ENCODE data around the gene DENND2D. TPM values are rescaled to one million over a fixed set of nuclear protein-coding genes. Genes with fewer than 3 reads are reported as not detected.

DENND2D gene
- polyA plus RNA-seq (ENCODE audit: insufficient read depth in 1 of 5, insufficient read length in 5 of 5, low replicate concordance in 1 of 5) = 10 to 100 TPM; 17.0 to 29.0 (median 25.5) TPM
- long read RNA-seq, donor 1, partial matches to known transcripts = 0 of 5 reads
- long read RNA-seq, donor 1, other reads (novel, unspliced or antisense) = 0 of 5 reads
- long read RNA-seq, donor 2, partial matches to known transcripts = 0 of 4 reads
- long read RNA-seq, donor 2, other reads (novel, unspliced or antisense) = 0 of 4 reads
- long read RNA-seq, donor 3, partial matches to known transcripts = 0 of 2 reads
- long read RNA-seq, donor 3, other reads (novel, unspliced or antisense) = 0 of 2 reads
- long read RNA-seq, donor 4, partial matches to known transcripts = 0 of 3 reads
- long read RNA-seq, donor 4, other reads (novel, unspliced or antisense) = 0 of 3 reads
- long read RNA-seq, donor 5, partial matches to known transcripts = 0 of 3 reads
- long read RNA-seq, donor 5, other reads (novel, unspliced or antisense) = 0 of 3 reads
- long read RNA-seq, donor 6, partial matches to known transcripts = 0 of 5 reads
- long read RNA-seq, donor 6, other reads (novel, unspliced or antisense) = 0 of 5 reads
- long read RNA-seq, donor 7, partial matches to known transcripts = 0 of 4 reads
- long read RNA-seq, donor 7, other reads (novel, unspliced or antisense) = 0 of 4 reads
- long read RNA-seq, donor 8, partial matches to known transcripts = 0 of 2 reads
- long read RNA-seq, donor 8, other reads (novel, unspliced or antisense) = 0 of 2 reads

GRCh38 chr1:111199881-111200801 lies at the start of gene DENND2D:
TSS of gene DENND2D (minus strand) at chr1:111200646. CDS start at chr1:111200459, 187 bp downstream.
- DNase-seq = no peak

DNA sequence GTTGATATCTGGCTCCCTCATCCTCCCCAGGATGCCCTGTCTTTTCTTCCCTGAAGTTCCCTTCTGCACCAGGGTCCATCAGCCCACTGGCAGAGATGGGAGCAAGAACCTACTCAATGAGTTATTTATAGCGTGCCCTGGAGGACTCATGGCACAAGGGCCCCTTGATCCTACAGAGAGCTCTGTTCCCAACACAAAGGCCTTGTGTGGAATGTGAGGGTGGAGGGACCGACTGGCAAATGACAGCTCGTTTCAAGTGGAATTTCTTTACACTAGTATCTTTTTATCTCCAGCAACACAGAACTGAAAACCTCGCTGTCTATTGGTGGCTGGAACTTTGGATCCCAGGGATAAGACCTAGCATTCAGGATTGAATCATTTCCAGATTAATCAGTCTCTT lies 49.5 kb upstream of the DENND2D start:
- DNase-seq = no peak

GRCh38 chr1:111247125-111247838 lies 46.8 kb upstream of the DENND2D start:
- no peak for DNase-seq

- no peak for DNase-seq
These were observed 42.5 kb upstream of the DENND2D start for GRCh38 chr1:111242805-111243523.

DNA sequence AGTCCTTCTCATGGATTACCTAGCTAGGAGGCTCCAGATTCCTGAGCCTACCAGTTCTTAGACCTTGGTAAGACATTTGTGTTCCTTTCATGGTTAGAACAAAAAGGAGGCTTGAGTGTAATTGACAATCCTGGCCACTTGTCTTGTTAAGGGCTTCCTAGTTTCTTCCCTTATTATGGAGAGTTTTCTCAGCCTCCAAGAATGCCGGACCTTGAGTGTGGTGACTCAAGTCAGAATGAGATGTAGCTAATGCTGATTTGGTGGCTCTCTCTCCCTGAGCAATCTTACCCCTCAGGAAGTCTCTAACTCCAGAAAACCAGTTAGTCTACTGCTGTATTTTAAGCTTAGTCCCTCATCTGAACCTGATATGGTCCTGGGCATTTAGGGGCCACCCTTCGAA lies 41.4 kb upstream of the DENND2D start:
- DNase-seq = no peak

GRCh38 chr1:111238056-111238795 lies 37.8 kb upstream of the DENND2D start:
- DNase-seq = no peak

- DNase-seq = no peak
These were observed 36.4 kb upstream of the DENND2D start for GRCh38 chr1:111236806-111237205.

DNA sequence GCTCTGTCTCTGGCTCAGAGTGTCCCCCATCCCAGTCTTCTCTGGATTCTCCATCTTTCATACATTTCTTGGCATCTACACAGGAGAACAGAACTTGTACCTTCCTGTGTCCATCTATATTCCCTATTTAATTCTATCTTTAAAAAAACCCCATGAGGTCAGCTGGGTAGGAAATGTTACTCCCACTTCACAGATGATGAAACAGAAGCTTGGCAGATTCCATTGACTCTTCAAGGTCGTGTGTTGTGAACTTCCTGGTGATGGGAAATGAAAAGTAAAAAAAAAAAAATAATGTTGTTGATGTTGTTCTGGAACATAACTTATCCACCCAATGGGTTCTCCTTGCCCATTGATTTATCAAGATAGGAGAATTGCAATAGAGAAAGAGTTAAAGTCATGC lies 35.9 kb upstream of the DENND2D start:
- DNase-seq = no peak

DNA sequence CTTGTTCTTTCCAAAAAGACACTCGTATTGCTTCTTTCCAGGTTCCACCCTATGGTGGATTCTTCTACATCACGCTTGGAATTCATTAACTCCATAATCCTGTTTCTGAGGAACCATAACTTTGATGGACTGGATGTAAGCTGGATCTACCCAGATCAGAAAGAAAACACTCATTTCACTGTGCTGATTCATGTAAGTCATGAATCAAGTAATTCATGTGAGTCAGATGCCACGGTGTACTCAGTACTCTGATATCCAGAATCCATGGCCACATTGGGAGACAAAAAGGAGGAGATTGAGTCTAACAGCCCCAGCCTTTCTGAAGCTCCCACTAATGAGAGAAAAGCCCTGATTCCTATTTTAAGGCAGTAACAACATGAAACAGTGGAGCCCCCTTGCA lies 34.4 kb upstream of the DENND2D start:
- DNase-seq = no peak

GRCh38 chr1:111234258-111234657 lies 33.8 kb upstream of the DENND2D start:
- DNase-seq = no peak

GRCh38 chr1:111232134-111232533 lies 31.7 kb upstream of the DENND2D start:
- no peak for DNase-seq

- no peak for DNase-seq
These were observed 28.3 kb upstream of the DENND2D start for GRCh38 chr1:111228748-111229126.

- DNase-seq = no peak
These were observed 27.7 kb upstream of the DENND2D start for GRCh38 chr1:111227851-111228747.

GRCh38 chr1:111227434-111227833 lies 27.0 kb upstream of the DENND2D start, which contains the start of gene CHI3L2:
TSS of gene CHI3L2 (plus strand) at chr1:111227713. CDS start at chr1:111227730, 17 bp downstream.
- no peak for DNase-seq

DNA sequence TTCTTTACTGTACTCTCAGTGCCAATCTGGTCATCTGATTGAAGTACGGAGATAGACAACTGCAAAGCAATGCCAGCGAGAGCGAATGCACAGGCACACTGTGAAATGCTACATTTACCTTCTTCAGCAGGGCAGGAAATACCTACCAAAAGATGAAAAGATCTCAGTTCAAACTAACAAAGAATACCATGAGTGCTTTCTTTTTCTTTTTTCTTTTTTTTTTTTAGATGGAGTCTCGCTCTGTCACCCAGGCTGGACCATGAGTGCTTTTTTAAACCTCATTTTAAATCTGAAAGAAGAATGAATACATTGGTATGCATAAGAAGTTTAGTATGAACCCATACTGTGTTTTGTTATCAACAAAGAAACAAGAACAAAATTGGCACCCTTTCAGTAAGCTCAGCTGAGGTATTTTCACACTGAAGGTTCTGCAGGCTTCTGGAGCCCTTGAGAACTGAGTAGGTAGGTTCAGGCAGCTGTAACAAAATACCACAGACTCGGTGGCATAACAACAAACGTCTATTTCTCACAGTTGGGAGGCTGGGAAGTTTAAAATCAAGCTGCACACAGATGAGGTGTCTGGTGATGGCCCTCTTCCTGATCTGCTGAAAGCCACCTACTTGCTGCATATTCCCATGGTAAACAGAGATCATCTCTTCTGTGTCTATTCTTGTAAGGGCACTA lies 25.4 kb upstream of the DENND2D start:
- DNase-seq = no peak

DNA sequence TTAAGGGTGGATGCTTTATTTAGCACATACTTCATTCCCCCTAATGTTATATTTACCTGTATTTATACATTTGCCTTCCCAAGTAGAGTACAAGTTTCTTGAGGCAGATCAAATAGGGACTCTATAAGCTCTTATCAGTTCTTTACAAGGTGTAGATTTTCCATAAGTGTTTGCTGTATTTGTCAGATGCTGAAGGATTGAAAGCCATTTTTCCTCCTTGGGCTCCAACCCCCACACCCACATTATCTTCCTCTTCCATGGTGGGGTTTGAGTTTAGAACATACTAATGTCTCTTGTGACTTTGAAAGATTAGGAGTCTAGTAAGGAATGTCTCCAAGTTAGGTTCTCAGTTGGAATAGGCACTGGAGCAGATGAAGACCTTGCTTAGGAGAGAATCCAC lies 24.6 kb upstream of the DENND2D start:
- no peak for DNase-seq

DNA sequence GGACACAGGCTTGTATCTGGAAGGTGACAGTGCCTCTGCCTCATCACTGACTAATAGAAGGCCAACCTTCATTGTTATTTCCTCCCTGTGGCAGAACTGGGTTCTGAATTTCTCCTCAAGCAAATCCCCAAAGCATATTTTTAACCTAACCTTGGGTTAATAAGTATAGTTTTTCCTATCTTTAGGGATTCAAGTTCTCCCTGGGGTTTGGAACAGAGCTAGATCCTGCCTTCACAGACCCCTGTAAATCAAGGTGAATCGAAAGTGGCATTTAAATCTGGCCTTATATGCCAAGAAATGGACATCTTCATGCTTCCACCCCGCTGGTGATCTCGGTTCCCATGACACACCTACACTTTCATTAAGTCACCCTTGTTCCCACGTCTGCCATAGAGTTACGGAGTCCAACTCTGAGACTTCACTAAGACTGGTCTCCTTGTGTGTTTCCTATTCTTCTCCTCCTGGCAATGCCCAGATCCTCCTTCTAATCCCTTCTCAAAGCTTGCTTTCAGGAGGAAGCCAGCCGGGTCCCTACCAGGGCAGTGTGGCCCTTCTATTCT lies 22.8 kb upstream of the DENND2D start:
- DNase-seq = no peak

All from right lung (tissue), 10 donors.